GM18517 (cell line): ENCODE results near the gene GH2.
"Not testable (repeated sequence)": the region's sequence is repeated elsewhere in the genome, so short reads cannot be mapped to it uniquely, and the experiment has no call there.

Experiments
- ATAC-seq: cut with Tn5 transposase; IDR thresholded peaks from one replicate; pipeline ENCODE4 v1.9.1; 2021; ENCODE audit warnings: mild to moderate bottlenecking, moderate library complexity; ENCODE audit not compliant: unreplicated experiment

Gene GH2

GRCh38 chr17:63911657-63912100 lies 29.9 kb upstream of the GH2 start:
- ATAC-seq, result no peak

- no peak for ATAC-seq
These were observed 29.4 kb upstream of the GH2 start, which contains the start of gene CSHL1 for GRCh38 chr17:63911041-63911635. Gene CSHL1, minus strand, starts transcription at chr17:63911258. Its CDS starts 62 bp downstream, at chr17:63911196.

GRCh38 chr17:63910096-63910495 lies 28.4 kb upstream of the GH2 start:
- ATAC-seq, result no peak

GRCh38 chr17:63909586-63909985 lies 27.8 kb upstream of the GH2 start:
- not testable (repeated sequence) for ATAC-seq

GRCh38 chr17:63907161-63907778 lies 25.5 kb upstream of the GH2 start:
- not testable (repeated sequence) for ATAC-seq

- not testable (repeated sequence) for ATAC-seq
These were observed 23.1 kb upstream of the GH2 start for GRCh38 chr17:63904796-63905195.

GRCh38 chr17:63903787-63904201 lies 22.1 kb upstream of the GH2 start:
- ATAC-seq, result not testable (repeated sequence)

GRCh38 chr17:63901971-63902370 lies 20.2 kb upstream of the GH2 start:
- ATAC-seq, result not testable (repeated sequence)

GRCh38 chr17:63898899-63899798 lies 17.4 kb upstream of the GH2 start:
- ATAC-seq, result not testable (repeated sequence)

- ATAC-seq, result not testable (repeated sequence)
These were observed 15.0 kb upstream of the GH2 start, which contains the start of gene CSH1 for GRCh38 chr17:63896524-63897354. Gene CSH1, minus strand, starts transcription at chr17:63896574. Its CDS starts 63 bp downstream, at chr17:63896511.

- ATAC-seq, result not testable (repeated sequence)
These were observed 13.1 kb upstream of the GH2 start for GRCh38 chr17:63894821-63895220.

GRCh38 chr17:63894021-63894420 lies 12.3 kb upstream of the GH2 start:
- not testable (repeated sequence) for ATAC-seq

GRCh38 chr17:63892316-63893037 lies 10.7 kb upstream of the GH2 start:
- not testable (repeated sequence) for ATAC-seq

- not testable (repeated sequence) for ATAC-seq
These were observed 7.5 kb upstream of the GH2 start for GRCh38 chr17:63889026-63889848.

GRCh38 chr17:63885119-63885518 lies 3.4 kb upstream of the GH2 start:
- not testable (repeated sequence) for ATAC-seq

GRCh38 chr17:63882626-63883126 lies 932 bp upstream of the GH2 start:
- not testable (repeated sequence) for ATAC-seq

- ATAC-seq, result not testable (repeated sequence)
These were observed 407 bp downstream of the GH2 start for GRCh38 chr17:63881337-63881736.

- ATAC-seq, result no peak
These were observed 1.0 kb downstream of the GH2 start for GRCh38 chr17:63880706-63881105.

- ATAC-seq, result not testable (repeated sequence)
These were observed 3.3 kb downstream of the GH2 start for GRCh38 chr17:63878413-63878812.
